MM.1S (cell line): Measurements from ENCODE around the gene GTPBP8.

Experiments
- DNase-seq: peaks from one replicate; pipeline ENCODE4 v3.0.0-alpha.2; 2015
- H2AFZ ChIP-seq: fragments of 300-600 bp; sonication (generic); 2 replicates; pipeline ENCODE4 v1.6.0; 2016; ENCODE audit warnings: antibody characterized with exemption, low read length
- H3F3A ChIP-seq: fragments of 300-600 bp; sonication (generic); 2 replicates; pipeline ENCODE4 v1.6.1; 2016; ENCODE audit warnings: mild to moderate bottlenecking, antibody characterized with exemption, low read length, moderate library complexity, mixed read lengths; ENCODE audit not compliant: insufficient read depth
- H3K27ac ChIP-seq: fragments of 300-600 bp; sonication (generic); 2 replicates; pipeline ENCODE4 v1.5.1; 2016; ENCODE audit warnings: mild to moderate bottlenecking, low read length
- H3K27me3 ChIP-seq: fragments of 300-600 bp; sonication (generic); replicated peaks from 2 replicates; pipeline ENCODE4 v1.6.0; 2016; ENCODE audit warnings: low read length; ENCODE audit not compliant: insufficient read depth
- H3K36me3 ChIP-seq: fragments of 300-600 bp; sonication (generic); replicated peaks from 2 replicates; pipeline ENCODE4 v1.6.1; 2016; ENCODE audit warnings: mild to moderate bottlenecking, low read length, mixed read lengths; ENCODE audit not compliant: insufficient read depth
- H3K4me1 ChIP-seq: fragments of 300-600 bp; sonication (generic); 2 replicates; pipeline ENCODE4 v1.6.1; 2016; ENCODE audit warnings: low read length, mixed read lengths
- H3K4me2 ChIP-seq: fragments of 300-600 bp; sonication (generic); 2 replicates; pipeline ENCODE4 v1.6.0; 2016; ENCODE audit warnings: low read depth, low read length
- H3K4me3 ChIP-seq: fragments of 300-600 bp; sonication (generic); 2 replicates; pipeline ENCODE4 v1.5.1; 2016; ENCODE audit warnings: low read length, mixed read lengths
- H3K79me2 ChIP-seq: fragments of 300-600 bp; sonication (generic); 2 replicates; pipeline ENCODE4 v1.6.1; 2016; ENCODE audit warnings: mixed run types, low read length, mixed read lengths
- H3K9ac ChIP-seq: fragments of 300-600 bp; sonication (generic); 2 replicates; pipeline ENCODE4 v1.6.1; 2016; ENCODE audit warnings: low read length, mixed read lengths
- H3K9me2 ChIP-seq: fragments of 300-600 bp; sonication (generic); replicated peaks from 2 replicates; pipeline ENCODE4 v1.6.1; 2016; ENCODE audit warnings: mild to moderate bottlenecking, low read length, mixed read lengths; ENCODE audit not compliant: insufficient read depth
- H3K9me3 ChIP-seq: fragments of 300-600 bp; sonication (generic); replicated peaks from 2 replicates; pipeline ENCODE4 v1.6.1; 2016; ENCODE audit warnings: mild to moderate bottlenecking, low read length, mixed read lengths; ENCODE audit not compliant: insufficient read depth
- H4K20me1 ChIP-seq: fragments of 300-600 bp; sonication (generic); 2 replicates; pipeline ENCODE4 v1.6.1; 2016; ENCODE audit warnings: mild to moderate bottlenecking, low read length, moderate library complexity, mixed read lengths; ENCODE audit not compliant: insufficient read depth
- EZH2 ChIP-seq: fragments of 300-600 bp; sonication (generic); optimal IDR thresholded peaks from 2 replicates; pipeline ENCODE3; 2017; ENCODE audit warnings: low read depth, mild to moderate bottlenecking, antibody characterized with exemption, low read length, mixed read lengths
- EZH2phosphoT487 ChIP-seq: fragments of 300-600 bp; sonication (generic); IDR thresholded peaks from 2 replicates; pipeline ENCODE4 v1.6.1; 2018; ENCODE audit warnings: antibody characterized with exemption, low read length
- TF ChIP-seq, protein P1 (sequence below): fragments of 300-600 bp; sonication (generic); IDR thresholded peaks from 2 replicates; pipeline ENCODE4 v1.5.1; 2016; ENCODE audit warnings: antibody characterized with exemption, low read length, mixed read lengths

GTPBP8 gene

GRCh38 chr3:113013593-113013992 lies 22.8 kb downstream of the GTPBP8 start:
- TF ChIP-seq, protein P1, sequence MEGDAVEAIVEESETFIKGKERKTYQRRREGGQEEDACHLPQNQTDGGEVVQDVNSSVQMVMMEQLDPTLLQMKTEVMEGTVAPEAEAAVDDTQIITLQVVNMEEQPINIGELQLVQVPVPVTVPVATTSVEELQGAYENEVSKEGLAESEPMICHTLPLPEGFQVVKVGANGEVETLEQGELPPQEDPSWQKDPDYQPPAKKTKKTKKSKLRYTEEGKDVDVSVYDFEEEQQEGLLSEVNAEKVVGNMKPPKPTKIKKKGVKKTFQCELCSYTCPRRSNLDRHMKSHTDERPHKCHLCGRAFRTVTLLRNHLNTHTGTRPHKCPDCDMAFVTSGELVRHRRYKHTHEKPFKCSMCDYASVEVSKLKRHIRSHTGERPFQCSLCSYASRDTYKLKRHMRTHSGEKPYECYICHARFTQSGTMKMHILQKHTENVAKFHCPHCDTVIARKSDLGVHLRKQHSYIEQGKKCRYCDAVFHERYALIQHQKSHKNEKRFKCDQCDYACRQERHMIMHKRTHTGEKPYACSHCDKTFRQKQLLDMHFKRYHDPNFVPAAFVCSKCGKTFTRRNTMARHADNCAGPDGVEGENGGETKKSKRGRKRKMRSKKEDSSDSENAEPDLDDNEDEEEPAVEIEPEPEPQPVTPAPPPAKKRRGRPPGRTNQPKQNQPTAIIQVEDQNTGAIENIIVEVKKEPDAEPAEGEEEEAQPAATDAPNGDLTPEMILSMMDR = no peak
- TF ChIP-seq EZH2phosphoT487 (no peak), EZH2 (no peak)
- H3K27ac ChIP-seq = no peak overlapping the region
- no peaks in the 10 kb centered on the region for H4K20me1 ChIP-seq
- H3K4me1 ChIP-seq = peaks cover 6% of the 10 kb centered on the region
- H3K27me3 ChIP-seq = no peaks in the 10 kb centered on the region
- no peak overlapping the region for H2AFZ ChIP-seq
- no peak overlapping the region for H3K9ac ChIP-seq
- H3K4me2 ChIP-seq = no peak overlapping the region
- H3K36me3 ChIP-seq = peaks cover 14% of the 10 kb centered on the region; the same call in 1 of the 2 replicates
- H3K79me2 ChIP-seq = peaks cover 59% of the 10 kb centered on the region
- no peaks in the 10 kb centered on the region for H3K9me2 ChIP-seq
- DNase-seq = no peak
- no peaks in the 10 kb centered on the region for H3F3A ChIP-seq
- no peak overlapping the region for H3K4me3 ChIP-seq
- no peaks in the 10 kb centered on the region for H3K9me3 ChIP-seq

GRCh38 chr3:113018536-113019181 lies 27.9 kb downstream of the GTPBP8 start:
- peaks cover 12% of the 10 kb centered on the region for H3K4me1 ChIP-seq
- H4K20me1 ChIP-seq = no peaks in the 10 kb centered on the region
- peak overlapping the region; percentile 90 for H2AFZ ChIP-seq
- H3K9me3 ChIP-seq = no peaks in the 10 kb centered on the region
- no peaks in the 10 kb centered on the region for H3K36me3 ChIP-seq
- H3K4me2 ChIP-seq = peak overlapping the region; percentile 80
- no peak for DNase-seq
- H3K27me3 ChIP-seq = no peaks in the 10 kb centered on the region
- peak overlapping the region; percentile 70; the same call in 1 of the 2 replicates for H3K27ac ChIP-seq
- peaks cover 57% of the 10 kb centered on the region for H3K79me2 ChIP-seq
- H3K4me3 ChIP-seq = peak overlapping the region; percentile 88
- TF ChIP-seq, protein P1 = no peak
- TF ChIP-seq EZH2 (no peak), EZH2phosphoT487 (no peak)
- no peaks in the 10 kb centered on the region for H3K9me2 ChIP-seq
- peak overlapping the region; percentile 80 for H3K9ac ChIP-seq
- no peaks in the 10 kb centered on the region for H3F3A ChIP-seq

DNA sequence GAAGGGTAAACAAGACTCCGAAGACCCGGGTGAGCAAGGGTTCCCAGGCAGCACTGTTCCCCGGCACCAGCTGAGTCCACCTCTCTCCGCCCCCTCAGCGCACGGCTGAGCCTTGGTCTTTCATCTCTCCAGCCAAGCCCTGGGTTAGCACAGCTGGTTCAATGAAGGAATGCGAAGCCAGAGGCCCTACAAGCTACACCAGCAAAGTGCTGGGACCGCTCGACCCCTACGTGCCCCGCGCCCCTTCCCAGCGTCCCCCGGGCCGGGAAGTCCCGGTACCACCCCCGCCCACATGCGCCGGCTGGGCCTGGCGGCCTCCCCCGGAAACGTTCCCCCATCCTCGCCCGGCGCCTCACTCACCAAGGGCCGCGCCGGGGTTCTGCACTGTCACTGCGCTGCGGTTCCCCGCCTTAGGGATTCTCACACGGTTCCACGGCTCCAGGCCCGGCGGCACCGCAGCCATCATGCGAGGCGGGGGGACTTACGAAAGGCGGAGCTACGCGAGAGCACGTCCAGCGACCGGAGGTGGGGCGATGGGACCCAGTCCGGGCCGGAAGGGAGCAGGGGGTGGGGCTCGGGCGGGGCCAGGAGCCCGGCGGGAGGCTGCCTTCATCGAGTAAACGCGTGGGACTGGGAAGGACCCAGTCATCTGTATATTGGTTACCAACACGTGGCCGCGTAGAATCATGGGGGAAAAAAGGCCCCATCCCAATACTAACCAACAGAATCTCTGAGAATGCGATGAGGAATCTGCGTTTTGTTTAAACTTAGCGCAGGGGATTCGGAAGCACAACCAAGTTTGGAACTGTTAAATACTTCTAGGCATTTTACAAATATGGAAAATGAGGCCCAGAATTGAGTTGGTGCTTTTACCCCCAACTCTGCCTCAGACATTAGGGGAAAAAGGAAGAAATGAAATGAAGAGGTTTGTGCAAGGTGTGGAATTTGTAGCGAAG lies 28.7 kb downstream of the GTPBP8 start:
- H3K9ac ChIP-seq = peak overlapping the region; percentile 80
- H3K4me3 ChIP-seq = peak overlapping the region; percentile 88
- DNase-seq = peak; percentile 90
- no peaks in the 10 kb centered on the region for H4K20me1 ChIP-seq
- H3K36me3 ChIP-seq = no peaks in the 10 kb centered on the region
- peaks cover 12% of the 10 kb centered on the region for H3K4me1 ChIP-seq
- no peaks in the 10 kb centered on the region for H3K27me3 ChIP-seq
- peak overlapping the region; percentile 90 for H2AFZ ChIP-seq
- TF ChIP-seq EZH2phosphoT487 (no peak), EZH2 (no peak)
- TF ChIP-seq, protein P1 = no peak
- H3K79me2 ChIP-seq = peaks cover 52% of the 10 kb centered on the region
- no peaks in the 10 kb centered on the region for H3K9me2 ChIP-seq
- peak overlapping the region; percentile 80 for H3K4me2 ChIP-seq
- H3K9me3 ChIP-seq = no peaks in the 10 kb centered on the region
- no peaks in the 10 kb centered on the region for H3F3A ChIP-seq
- H3K27ac ChIP-seq = peak overlapping the region; percentile 70
